Measurements from ENCODE around the gene FHL2. TPM values are rescaled to one million over a fixed set of nuclear protein-coding genes. Genes with fewer than 3 reads are reported as not detected.

The FHL2 gene
- total RNA-seq, 2 experiments from 2014 or later = 3.4 to 4.1 TPM

DNA sequence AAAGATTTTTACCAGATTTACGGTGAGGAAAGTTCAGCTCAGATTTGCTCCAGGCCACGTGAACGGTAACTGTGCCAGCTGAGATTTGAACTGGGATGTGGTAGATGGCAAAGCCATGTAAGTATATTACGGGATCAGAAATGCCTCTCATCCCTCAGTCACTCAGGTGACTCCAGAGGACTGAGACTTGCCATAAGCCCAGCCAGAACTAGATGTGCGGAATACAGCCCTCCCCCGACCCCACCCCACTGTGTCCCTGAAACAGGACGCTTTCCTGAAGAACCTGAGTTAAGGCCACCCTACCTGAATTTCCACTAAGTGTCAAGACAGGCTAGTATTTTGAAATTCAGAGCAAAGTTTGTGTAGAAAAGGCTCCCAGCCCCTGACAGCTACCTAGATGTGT lies 1.3 kb upstream of the FHL2 start:
- Mint-ChIP-seq H3K4me3 (no peak overlapping the region), H3K9me3 (ENCODE audit: low read depth) (no peaks in the 10 kb centered on the region), H3K27ac (no peak overlapping the region), H3K27me3 (peaks cover 51% of the 10 kb centered on the region), H3K36me3 (no peaks in the 10 kb centered on the region), H3K4me1 (peaks cover 2% of the 10 kb centered on the region)
- DNase-seq (no peak), ATAC-seq (no peak)
- CTCF ChIA-PET = no interaction called here

- H3K27me3 Mint-ChIP-seq = peaks cover 44% of the 10 kb centered on the region
- CTCF ChIA-PET = interaction anchor here (1.0 to 2.8 kb wide), 4 partner anchors 12 to 145 kb away, joined by 3 to 10 read pairs (median 3); no protein-coding TSS in a partner anchor
- DNase-seq = no peak
- H3K36me3 Mint-ChIP-seq = no peaks in the 10 kb centered on the region
- no peaks in the 10 kb centered on the region for H3K9me3 Mint-ChIP-seq (ENCODE audit: low read depth)
- peaks cover 2% of the 10 kb centered on the region for H3K4me1 Mint-ChIP-seq
- no peak overlapping the region for H3K27ac Mint-ChIP-seq
- H3K4me3 Mint-ChIP-seq = peak overlapping the region; percentile 9
- ATAC-seq = no peak
Measured at GRCh38 chr2:105399207-105399861, 483 bp upstream of the FHL2 start.

DNA sequence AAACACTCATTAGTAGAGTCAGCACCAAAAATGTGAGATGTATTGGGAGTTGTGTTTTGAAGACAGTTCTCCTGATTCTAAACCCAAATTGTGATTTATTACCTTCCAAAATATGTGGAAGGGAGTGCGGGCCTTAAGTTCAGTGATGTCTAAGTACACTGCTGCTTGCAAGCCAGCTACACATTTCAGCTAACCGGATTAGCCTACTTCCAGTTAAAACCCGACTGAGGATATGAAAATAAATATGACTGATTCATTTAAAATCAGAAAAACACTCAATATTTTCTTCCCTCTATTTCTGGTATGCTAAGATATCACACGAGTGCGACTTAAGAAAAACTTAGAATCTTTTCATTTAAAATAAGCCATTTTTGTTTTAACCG lies 907 bp downstream of the FHL2 start:
- DNase-seq (no peak), ATAC-seq (no peak)
- peaks cover 47% of the 10 kb centered on the region for H3K27me3 Mint-ChIP-seq
- H3K4me3 Mint-ChIP-seq = peak overlapping the region; percentile 70
- no peak overlapping the region for H3K27ac Mint-ChIP-seq
- no peaks in the 10 kb centered on the region for H3K9me3 Mint-ChIP-seq (ENCODE audit: low read depth)
- CTCF ChIA-PET = interaction anchor here (0.9 to 2.8 kb wide), 6 partner anchors 9 to 146 kb away, joined by 3 to 10 read pairs (median 4); no protein-coding TSS in a partner anchor
- H3K4me1 Mint-ChIP-seq = peaks cover 2% of the 10 kb centered on the region
- no peaks in the 10 kb centered on the region for H3K36me3 Mint-ChIP-seq

- DNase-seq = no peak
- H3K4me1 Mint-ChIP-seq = peaks cover 2% of the 10 kb centered on the region
- CTCF ChIA-PET = interaction anchor here (1.5 to 2.8 kb wide), 2 partner anchors 8 to 125 kb away, joined by 4 to 10 read pairs; no protein-coding TSS in a partner anchor
- no peak overlapping the region for H3K4me3 Mint-ChIP-seq
- no peaks in the 10 kb centered on the region for H3K36me3 Mint-ChIP-seq
- ATAC-seq = no peak
- H3K27me3 Mint-ChIP-seq = peaks cover 46% of the 10 kb centered on the region
- no peaks in the 10 kb centered on the region for H3K9me3 Mint-ChIP-seq (ENCODE audit: low read depth)
- no peak overlapping the region for H3K27ac Mint-ChIP-seq
Measured at GRCh38 chr2:105397025-105397722, 1.7 kb downstream of the FHL2 start.

GRCh38 chr2:105396254-105397024 lies 2.4 kb downstream of the FHL2 start:
- Mint-ChIP-seq H3K27me3 (peaks cover 43% of the 10 kb centered on the region), H3K36me3 (no peaks in the 10 kb centered on the region), H3K9me3 (ENCODE audit: low read depth) (no peaks in the 10 kb centered on the region), H3K4me1 (peaks cover 2% of the 10 kb centered on the region), H3K27ac (no peak overlapping the region), H3K4me3 (no peak overlapping the region)
- CTCF ChIA-PET = interaction anchor here (2.8 kb wide), 1 partner anchor 126 kb away, joined by 10 read pairs; no protein-coding TSS in a partner anchor
- no peak for ATAC-seq
- DNase-seq = no peak

- Mint-ChIP-seq H3K9me3 (ENCODE audit: low read depth) (no peaks in the 10 kb centered on the region), H3K4me1 (peaks cover 2% of the 10 kb centered on the region), H3K4me3 (no peak overlapping the region), H3K27ac (no peak overlapping the region), H3K36me3 (no peaks in the 10 kb centered on the region), H3K27me3 (peaks cover 41% of the 10 kb centered on the region)
- CTCF ChIA-PET = no interaction called here
- no peak for ATAC-seq
- no peak for DNase-seq
Measured at GRCh38 chr2:105395691-105396090, 3.2 kb downstream of the FHL2 start.

DNA sequence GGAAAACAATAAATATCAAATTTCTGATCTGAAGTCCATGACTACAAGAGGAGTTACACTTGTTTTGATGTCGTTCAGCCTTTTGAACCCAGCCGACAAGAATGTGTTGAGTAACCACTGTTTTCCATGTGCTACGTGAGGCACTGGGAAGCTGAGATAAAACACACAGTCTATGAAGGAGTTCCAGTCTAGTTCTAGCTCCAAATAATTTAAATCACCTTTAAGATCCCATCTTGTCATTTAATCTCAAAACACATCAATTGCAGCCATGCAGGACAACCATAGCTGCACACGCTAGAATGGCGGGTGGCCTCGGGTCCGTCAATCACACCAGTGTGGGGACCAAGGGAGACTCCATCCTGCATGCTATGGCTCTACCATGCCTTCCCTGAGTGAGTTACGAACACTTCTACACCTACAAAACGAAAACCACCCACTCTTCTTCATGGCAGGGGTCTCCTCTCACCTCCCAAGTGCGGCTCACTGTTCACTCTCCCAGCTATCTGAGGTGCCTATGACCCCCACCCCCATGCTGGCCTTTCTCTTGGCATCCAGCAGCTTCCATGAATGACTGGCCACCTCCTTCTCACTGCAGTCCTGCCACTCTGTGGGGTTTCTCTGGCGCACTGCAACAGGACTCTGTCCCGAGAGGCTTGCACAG lies 3.8 kb downstream of the FHL2 start:
- Mint-ChIP-seq H3K36me3 (no peaks in the 10 kb centered on the region), H3K27me3 (peaks cover 37% of the 10 kb centered on the region), H3K4me1 (peaks cover 2% of the 10 kb centered on the region), H3K27ac (no peak overlapping the region), H3K9me3 (ENCODE audit: low read depth) (no peaks in the 10 kb centered on the region), H3K4me3 (no peak overlapping the region)
- DNase-seq (no peak), ATAC-seq (no peak)
- CTCF ChIA-PET = no interaction called here

- Mint-ChIP-seq H3K27ac (no peak overlapping the region), H3K4me1 (peaks cover 2% of the 10 kb centered on the region), H3K36me3 (no peaks in the 10 kb centered on the region), H3K27me3 (peaks cover 26% of the 10 kb centered on the region), H3K9me3 (ENCODE audit: low read depth) (no peaks in the 10 kb centered on the region), H3K4me3 (no peak overlapping the region)
- ATAC-seq (no peak), DNase-seq (no peak)
- CTCF ChIA-PET = no interaction called here
Measured at GRCh38 chr2:105393373-105394055, 5.3 kb downstream of the FHL2 start.

DNA sequence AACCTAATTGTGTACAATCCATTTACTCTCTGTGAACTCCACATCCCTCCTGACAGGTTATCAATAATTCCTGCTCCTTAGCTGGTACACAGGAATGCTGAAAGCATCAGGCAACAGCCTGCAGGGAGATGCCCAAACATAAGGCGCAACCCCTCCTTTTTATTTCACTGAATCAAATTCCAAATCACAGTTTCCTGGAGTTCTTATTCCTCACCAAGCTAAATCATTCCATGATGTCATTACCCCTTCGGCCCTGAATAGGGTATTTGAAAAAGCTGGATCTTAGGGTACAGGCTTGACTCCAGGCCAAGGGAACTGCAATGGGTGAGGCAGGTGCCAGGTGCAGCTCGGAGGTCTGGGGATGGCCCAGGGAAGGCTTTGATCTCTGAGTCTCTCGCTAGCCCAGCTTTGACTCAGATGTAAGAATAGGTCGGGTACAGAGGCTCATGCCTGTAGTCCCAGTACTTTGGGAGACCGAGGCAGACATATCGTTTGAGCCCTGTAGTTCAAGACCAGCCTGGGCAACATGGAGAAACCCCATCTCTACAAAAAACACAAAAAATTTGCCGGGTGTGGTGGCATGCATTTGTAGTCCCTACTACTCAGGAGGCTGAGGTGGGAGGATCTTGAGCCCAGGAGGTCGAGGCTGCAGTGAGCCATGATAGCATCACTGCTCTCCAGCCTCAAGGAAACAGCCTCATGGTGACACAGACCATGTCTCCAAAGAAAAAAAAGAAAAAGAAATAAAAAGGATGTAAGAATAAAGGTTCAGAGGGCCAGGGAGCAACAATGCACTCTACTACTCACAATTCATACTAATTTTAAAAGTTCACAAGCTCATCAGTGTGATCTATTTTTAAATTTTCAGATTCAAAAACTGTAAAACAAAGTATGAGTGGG lies 6.8 kb downstream of the FHL2 start:
- ATAC-seq (no peak), DNase-seq (no peak)
- H3K27me3 Mint-ChIP-seq = peaks cover 14% of the 10 kb centered on the region
- no peaks in the 10 kb centered on the region for H3K36me3 Mint-ChIP-seq
- no peaks in the 10 kb centered on the region for H3K4me1 Mint-ChIP-seq
- H3K4me3 Mint-ChIP-seq = no peak overlapping the region
- CTCF ChIA-PET = interaction anchor here (0.9 kb wide), 1 partner anchor 129 kb away, joined by 4 read pairs; no protein-coding TSS in a partner anchor
- H3K27ac Mint-ChIP-seq = no peak overlapping the region
- no peaks in the 10 kb centered on the region for H3K9me3 Mint-ChIP-seq (ENCODE audit: low read depth)

GRCh38 chr2:105391058-105391627 lies 7.7 kb downstream of the FHL2 start:
- Mint-ChIP-seq H3K27ac (no peak overlapping the region), H3K36me3 (no peaks in the 10 kb centered on the region), H3K27me3 (peaks cover 10% of the 10 kb centered on the region), H3K4me3 (no peak overlapping the region), H3K9me3 (ENCODE audit: low read depth) (no peaks in the 10 kb centered on the region), H3K4me1 (no peaks in the 10 kb centered on the region)
- DNase-seq = no peak
- CTCF ChIA-PET = no interaction called here
- no peak for ATAC-seq

- CTCF ChIA-PET = no interaction called here
- no peaks in the 10 kb centered on the region for H3K36me3 Mint-ChIP-seq
- peaks cover 10% of the 10 kb centered on the region for H3K27me3 Mint-ChIP-seq
- H3K27ac Mint-ChIP-seq = no peak overlapping the region
- DNase-seq = no peak
- no peak overlapping the region for H3K4me3 Mint-ChIP-seq
- H3K9me3 Mint-ChIP-seq (ENCODE audit: low read depth) = no peaks in the 10 kb centered on the region
- ATAC-seq = no peak
- no peaks in the 10 kb centered on the region for H3K4me1 Mint-ChIP-seq
Measured at GRCh38 chr2:105390454-105390853, 8.4 kb downstream of the FHL2 start.

DNA sequence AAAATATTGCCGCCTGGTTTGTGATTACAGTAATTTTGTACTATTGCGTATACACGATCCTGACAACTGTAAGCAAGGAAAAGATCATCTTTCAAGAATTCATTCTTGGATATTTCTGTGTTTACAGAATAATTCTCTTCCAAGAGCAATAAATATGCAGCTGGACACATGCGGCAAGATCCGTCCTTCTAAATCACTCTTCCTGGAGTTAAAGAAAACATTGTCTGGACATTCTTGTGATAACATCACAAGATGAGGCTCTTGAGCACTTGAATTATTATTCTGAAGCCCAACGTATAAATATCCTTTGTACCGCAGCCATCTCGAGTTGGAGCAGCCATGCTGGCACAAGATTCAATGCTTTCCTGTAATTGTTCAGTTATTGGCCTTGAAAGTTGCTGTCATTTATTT lies 9.9 kb downstream of the FHL2 start:
- Mint-ChIP-seq H3K4me1 (no peaks in the 10 kb centered on the region), H3K9me3 (ENCODE audit: low read depth) (no peaks in the 10 kb centered on the region), H3K27me3 (peaks cover 5% of the 10 kb centered on the region), H3K27ac (no peak overlapping the region), H3K4me3 (no peak overlapping the region), H3K36me3 (no peaks in the 10 kb centered on the region)
- no peak for ATAC-seq
- no peak for DNase-seq
- CTCF ChIA-PET = interaction anchor here (1.3 kb wide), 1 partner anchor 9 kb away, joined by 4 read pairs; the partner anchor contains the start of gene FHL2

All from activated CD8-positive, alpha-beta memory T cell treated with anti-CD3 and anti-CD28 coated beads, Interleukin-2, amount 10 ng/mL, durations not matched to agents 7 days and 5 days (primary cell).